ENCODE data around the gene STIM2. TPM values are rescaled to one million over a fixed set of nuclear protein-coding genes. Genes with fewer than 3 reads are reported as not detected.
"Not testable (repeated sequence)": the region's sequence is repeated elsewhere in the genome, so short reads cannot be mapped to it uniquely, and the experiment has no call there.

Gene STIM2
- total RNA-seq, 1 donor from 2014 or later = 21.9 TPM

DNA sequence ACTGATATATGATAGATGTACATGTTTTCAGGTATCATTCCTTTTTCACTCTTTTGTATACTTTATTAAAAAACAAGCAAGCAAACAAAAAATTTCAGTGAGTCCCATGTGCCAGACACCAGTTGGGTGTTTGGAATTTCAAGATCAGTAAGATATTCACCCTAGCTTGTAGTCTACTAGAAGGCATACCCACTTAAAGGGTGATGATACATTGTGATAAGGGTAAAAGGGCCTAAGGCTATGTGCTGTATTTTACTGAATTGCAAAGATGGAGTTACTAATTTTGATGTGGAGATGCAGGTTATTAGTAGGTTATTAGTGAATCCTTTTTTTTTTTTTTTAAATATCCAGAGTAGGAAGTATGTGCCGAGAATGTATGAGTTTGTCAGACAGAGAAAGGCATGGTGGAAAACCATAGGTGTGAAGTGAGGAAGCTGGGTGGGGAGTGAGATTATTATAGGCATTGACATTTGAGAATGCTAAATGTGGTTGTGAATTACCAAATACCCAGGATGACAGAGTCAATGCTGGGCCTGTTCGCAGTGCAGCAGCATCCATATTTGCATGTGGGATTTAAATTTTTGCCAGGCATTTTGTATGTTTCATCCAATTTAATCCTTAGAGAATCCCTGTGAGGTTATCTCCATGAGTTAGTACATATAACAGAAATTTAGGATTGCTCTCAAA is 10.1 kb downstream of the STIM2 start:
- no peak for DNase-seq

DNA sequence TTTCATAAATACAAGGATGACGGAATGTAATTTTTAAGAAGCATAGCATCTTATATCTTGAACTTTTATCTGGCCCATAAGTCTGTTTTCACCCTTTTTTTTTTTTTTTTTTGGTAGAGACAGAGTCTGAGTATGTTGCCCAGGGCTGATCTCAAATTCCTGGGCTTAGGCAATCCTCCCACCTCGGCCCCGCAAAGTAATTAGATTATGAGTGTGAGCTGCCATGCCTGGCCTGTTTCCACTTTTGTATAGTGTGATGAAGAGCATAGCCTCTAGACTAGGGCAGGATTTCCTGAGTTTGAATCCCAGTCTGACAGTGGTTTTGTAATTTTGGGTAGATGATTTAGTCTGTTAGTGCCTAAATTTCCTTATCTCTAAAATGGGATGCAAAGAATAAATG is 11.0 kb downstream of the STIM2 start:
- DNase-seq = no peak

DNA sequence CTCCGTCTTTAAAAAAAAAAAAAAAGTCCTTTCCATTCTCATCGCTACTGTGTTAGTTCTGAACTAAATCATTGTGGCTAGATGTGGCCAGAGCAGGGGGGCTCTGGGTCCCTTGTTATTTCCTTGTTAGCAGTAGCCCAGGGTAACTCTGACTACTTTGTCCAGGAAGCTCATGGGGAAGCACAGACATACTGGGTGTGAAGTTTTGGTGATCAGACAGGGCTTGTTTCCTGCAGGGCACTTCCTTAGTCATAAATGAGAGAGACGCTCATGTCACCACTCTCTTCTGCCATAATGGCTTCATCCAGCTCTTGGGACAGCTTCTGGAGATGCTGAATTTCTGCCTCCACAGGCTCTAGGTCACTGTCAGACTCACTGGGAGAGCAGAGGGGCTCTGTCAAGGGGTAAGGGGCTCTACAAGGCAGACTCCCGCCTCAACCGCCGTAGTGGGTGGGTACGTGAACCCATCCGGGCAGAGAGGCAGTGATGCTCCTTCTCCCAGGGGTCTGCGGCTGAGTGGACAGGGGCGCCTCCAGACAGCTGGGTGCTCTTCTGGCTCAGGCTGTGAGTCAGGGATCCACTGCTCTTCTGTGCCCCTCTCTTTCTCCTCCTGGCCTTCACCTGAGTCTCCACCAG is 12.9 kb downstream of the STIM2 start:
- no peak for DNase-seq

DNA sequence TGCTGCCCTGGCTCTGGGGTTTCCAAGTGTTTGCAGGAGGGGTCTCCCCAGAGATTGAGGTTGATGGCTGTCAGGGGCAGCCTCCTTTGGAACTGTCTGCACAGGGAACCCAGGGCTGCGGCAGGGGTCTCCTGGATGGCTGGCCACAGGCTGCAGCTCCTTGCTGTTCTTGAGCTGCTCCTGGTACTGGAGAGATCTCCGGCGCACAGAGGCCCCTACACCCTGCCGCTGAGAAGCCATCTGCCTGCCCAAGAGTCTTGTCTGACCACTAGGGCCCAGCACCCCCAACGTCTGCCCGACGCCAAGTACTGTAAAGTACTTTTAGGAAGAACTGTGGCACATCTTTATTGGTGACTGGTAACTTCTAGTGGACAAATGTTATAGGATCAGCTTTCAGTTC is 13.5 kb downstream of the STIM2 start:
- no peak for DNase-seq

DNA sequence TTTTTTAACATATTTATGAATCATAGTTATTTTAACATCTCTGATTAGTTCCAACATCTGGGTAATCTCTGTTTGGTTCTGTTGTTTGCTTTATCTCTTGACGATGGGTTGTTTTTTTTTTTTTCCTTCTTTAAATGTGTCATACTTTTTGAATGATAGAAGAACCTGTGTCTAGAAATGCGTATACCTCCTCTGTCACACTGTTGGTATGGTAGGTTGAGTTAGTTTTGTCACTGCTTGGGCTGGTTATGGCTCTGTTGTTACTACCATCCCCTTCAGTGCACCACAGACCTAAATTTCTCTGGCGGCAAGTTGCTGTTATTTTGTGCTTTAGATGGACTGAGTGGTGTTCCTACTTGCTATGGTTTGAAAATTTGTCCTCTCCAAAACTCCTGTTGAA is 16.8 kb downstream of the STIM2 start:
- DNase-seq = no peak

DNA sequence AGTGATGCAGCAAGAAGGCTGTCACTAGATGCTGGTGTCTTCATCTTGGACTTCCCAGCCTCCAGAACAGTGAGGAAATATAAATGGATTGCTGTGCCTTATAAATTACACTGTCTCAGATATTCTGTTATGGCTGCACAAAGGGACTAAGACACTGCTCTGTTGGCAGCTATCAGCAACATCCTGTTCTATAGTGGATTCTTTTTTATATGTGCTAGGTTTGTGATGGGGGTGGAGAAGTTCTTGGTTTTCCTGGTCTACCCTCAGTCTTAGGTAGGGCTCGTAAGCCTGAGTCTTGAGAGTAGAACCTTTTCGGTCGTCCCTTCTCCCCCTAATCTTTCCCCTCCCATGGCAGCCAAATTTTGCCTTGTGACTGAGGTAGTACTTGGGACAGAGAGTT is 17.3 kb downstream of the STIM2 start:
- DNase-seq = no peak

DNA sequence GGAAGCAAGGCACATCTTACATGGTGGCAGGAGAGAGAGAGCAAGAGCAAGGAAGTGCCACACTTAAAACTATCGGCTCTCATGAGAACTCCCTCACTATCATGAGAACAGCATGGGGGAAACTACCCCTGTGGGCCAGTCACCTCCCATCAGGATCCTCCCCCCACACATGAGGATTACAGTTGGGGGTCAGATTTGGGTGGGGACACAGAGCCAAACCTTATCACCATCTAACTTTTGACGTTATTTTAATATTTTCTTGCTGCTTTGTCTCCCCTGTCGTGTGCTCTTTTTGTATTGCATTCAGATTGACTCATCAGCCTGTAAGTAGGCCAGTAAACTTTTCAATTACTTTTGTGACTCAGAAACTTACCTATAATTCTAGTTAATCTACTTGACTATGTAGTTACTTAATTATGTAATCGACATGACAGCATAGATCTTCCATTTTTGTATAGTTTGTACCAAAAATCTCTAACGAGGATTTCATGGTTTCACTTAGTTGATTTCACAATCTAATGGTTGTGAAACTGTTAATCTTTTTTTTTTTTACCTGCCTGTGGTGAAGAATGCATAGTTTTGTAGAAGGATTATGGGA is 18.3 kb downstream of the STIM2 start:
- DNase-seq = no peak

DNA sequence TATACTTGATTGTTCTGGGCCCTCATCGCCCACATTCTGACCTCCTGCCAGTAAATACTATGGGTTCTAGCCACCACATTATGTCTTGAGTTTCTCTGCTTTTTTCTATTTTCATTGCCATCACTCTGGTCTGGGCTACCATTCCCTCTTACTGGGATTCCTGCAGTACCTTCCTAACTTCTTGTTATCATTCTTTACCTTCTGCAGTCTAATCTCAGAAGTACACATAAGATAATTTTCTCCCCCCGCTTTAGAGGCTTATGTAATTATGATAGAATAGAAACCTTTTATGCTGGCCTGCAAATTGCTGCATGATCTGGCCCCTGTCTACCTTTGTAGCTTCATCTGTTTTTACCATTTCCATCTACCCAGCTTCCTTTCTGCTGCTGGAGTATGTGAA is 19.2 kb downstream of the STIM2 start:
- no peak for DNase-seq

DNA sequence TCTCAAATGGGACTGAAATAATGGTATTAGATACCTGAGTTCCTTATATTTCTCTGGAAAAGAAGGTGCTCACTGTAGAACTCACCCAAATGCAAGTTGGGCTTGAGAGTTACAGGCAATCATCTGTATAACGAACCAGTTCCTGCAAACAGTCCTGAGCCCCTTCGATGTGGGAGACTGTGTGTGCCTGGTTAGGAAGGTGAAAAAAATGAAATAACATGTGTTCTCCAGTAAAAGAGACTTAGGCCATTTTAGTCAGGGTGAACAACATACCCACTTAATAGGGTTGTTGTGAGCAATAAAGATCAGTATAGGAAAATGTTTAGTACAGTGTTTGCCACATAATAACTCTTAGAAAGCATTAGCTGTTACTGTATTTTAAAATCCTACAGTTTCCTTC is 23.4 kb downstream of the STIM2 start:
- DNase-seq = no peak

DNA sequence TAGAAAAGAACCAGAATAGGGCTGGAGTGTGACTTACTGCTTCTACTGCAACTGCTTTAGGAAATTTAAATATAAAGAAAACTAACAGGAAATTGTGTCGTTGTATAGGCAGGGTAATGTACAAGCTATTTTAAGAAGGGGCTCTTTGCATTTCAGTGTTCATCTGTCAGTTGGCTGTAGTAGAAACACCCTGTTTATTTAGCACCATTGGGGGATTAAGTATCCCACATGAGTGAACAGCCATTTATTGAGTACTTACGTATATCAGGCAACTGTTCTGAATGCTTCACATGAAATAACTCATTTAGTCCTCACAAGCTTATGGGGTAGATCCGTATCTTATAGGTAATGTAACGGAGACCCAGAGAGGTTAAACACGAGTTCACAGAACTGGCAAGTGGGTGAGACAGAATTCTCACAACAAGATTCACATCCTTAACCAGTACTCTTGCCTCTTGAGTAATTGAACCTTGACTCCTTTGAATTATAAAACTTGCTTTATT is 23.9 kb downstream of the STIM2 start:
- peak; percentile 4 for DNase-seq

DNA sequence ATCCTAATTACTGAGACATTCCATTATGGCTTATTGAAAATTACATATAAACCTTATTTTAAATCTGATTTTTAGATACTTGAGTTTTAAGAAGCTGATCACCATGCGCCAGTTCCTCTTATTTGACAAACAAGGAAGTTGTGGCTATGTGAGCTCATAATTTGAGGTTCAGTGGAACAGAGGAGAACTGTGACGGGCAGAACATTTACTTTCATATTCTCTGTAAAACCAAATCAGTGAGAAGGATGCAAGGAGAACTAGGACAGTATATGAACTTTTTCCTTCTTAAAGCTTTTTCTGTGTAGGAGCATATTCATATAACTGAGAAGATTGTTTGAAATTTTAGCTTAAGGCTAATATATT is 25.3 kb downstream of the STIM2 start:
- DNase-seq = peak; percentile 4

DNA sequence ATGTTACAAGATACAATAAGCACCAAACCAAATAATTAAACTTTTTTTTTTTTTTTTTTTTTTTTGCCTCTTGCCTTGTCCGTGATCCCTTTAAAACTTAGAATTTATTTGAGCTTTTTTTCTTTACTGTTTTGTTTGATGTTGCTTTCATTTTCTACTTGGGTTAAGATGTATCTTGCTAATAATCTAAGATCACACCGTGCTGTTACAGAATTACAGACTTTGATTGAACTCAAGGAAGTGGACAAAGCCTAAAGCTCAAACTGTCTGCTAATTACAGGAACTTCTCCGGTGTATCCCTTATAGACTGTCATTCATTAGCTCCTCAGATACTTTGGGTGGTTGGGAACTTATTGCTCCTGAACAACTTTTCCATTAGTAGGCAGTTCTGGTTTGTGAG is 26.5 kb downstream of the STIM2 start:
- no peak for DNase-seq

DNA sequence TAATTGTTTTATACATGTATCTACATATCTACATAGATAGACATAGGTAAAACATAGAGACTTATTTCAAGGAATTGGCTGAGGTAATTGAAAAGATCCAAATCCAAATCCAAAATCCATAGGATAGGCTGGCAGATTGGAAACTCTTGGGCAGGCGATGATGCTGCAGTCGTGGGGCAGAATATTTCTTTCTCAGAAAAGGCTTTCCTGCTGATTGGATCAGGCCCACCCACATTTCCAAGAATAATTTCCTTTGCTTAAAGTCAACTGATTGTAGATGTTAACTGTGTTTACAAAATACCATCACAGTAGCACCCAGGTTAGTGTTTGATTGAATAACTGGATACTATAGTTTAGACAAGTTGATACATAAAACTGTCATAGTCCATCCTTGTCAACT is 27.2 kb downstream of the STIM2 start:
- DNase-seq = no peak

DNA sequence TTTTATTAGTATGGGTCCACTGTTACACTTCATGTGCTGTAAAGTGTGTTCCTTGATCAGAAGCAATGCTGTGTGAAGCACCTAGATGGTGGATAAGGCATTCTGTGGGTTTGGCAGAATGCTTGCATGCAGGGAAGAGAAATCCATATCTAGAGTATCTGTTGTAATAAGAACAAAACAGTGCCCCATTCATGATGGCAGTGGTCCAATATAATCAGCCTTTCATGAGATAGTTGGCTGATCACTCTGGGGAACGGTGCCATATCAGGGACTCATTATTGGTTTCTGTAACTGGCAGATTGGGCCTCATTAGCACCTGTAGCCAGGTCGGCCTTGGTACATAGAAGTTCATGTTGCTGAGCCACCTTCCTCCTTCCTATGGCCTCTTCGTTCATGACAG is 28.7 kb downstream of the STIM2 start:
- DNase-seq = no peak

DNA sequence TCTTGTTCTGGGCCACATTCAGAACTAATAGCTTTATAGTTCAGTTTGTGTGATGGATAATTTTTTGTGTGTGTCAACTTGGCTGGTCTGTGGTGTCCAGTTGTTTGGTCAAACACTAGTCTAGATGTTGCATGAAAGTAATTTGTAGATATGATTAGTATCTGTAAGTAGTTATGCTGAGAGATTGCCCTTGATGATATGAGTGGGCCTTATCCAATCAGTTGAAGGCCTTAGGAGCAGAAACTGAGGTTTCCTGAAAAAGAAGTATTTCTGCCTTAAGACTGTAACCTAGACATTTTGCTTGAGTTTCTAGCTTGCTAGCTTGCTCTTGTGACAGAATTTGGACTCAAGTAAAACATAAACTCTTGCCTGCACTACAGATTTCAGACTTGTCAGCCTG is 30.4 kb downstream of the STIM2 start:
- DNase-seq = no peak

DNA sequence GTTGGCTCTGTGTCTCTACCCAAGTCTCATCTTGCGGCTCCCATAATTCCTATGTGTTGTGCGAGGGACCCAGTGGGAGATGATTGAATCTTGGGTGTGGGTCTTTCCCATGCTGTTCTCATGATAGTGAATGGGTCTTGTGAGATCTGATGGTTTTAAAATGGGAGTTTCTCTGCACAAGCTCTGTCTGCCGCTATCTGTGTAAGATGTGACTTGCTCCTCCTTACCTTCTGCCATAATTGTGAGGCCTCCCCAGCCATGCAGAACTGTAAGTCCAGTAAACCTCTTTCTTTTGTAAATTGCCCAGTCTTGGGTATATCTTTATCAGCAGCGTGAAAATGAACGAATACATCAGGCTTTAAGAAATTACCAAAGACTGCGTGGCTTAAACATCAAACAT is 31.2 kb downstream of the STIM2 start:
- no peak for DNase-seq

DNA sequence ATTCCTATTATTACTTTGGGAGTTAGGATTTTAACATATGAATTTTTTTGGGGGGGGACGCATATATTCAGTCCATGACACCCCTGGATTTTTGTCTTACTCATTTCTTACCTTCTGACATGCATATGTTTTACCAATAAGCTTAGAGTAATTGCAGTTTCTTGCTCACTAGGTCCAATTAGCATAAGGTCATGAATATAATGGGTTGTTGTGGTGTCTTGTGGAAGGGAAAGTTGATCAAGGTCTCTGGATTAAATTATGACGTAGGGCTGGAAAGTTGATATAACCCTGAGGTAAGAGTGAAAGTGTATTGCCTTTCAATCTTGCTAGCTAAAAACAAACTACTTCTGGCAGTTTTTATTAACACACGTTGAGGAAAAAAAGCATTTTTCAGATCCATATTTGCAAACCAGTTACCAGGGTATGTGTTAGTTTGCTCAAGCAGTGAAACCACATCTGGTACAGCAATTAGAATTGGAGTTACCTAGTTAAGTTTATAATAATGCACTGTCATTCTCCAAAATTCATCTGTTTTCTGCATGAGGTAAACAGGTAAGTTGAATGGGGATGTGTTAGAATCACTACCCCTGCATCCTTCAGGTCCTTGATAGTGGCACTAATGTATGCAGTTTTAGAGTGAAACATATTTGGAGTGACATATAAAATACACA is 32.0 kb downstream of the STIM2 start:
- no peak for DNase-seq

DNA sequence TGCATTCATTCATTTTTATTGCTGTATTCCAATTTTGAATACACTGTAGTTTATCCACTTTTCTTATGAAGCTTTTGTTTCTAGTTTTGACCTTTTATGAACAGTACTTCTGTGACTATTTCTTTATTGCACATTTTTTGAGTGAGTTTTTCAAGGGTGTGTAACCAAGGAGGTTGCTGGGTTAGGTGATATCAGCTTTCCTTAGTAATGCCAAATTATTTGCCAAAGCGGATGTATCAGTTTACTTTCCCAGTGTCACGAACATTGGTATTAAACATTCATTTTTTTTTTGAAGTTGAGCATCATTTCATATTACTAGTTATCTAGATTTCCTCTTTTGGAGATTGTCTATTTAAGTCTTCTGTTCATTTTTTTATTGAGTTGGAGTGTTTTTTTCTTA is 32.9 kb downstream of the STIM2 start:
- no peak for DNase-seq

DNA sequence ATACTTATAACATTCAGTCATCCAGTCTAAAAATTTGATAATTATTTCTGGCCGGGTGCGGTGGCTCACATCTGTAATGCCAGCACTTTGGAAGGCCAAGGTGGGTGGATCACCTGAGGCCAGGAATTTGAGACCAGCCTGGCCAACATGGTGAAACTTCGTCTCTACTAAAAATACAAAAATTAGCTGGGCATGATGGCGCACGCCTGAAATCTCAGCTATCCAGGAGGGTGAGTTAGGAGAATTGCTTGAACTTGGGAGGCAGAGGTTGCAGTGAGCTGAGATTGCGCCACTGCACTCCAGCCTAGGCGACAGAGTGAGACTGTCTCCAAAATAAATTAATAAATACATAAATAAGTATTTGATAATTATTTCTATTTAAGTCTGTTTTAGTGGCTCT is 34.2 kb downstream of the STIM2 start:
- not testable (repeated sequence) for DNase-seq

DNA sequence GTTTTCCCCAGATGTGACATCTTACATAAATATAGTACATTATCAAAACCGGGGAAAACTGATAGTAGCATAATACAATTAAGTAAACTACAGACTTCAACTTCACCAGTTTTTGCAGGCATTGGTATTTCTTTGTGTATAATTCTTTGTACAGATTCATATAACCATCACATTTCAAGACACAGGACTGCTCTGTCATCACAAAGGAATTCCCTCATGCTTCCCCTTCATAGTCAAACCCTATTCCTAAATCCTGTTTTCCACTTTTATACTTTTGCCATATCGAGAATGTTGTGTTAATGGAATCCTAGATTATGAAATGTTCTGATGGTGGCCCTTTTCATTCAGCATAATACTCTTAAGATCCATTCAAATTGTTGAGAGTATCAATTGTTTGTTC is 36.0 kb downstream of the STIM2 start:
- DNase-seq = no peak

DNA sequence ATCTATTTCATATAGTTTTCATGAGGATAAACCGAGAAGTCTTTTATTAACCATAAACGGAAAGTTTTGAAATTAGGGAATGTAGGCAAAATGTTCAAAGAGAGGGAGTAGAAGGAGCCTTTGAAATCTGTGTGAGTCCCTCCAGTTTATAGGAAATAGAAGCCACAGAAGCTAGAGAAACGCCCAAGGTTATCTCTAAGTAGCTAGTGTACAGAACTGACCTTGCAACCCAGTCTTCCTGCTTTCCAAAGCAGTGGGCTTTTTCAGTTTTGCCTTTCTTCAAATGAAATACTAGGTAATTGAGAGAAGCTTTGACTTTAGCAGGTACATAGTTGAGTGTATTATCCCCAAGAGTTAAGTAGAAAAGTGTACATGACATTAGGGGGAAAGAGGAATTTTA is 39.4 kb downstream of the STIM2 start:
- DNase-seq = no peak

DNA sequence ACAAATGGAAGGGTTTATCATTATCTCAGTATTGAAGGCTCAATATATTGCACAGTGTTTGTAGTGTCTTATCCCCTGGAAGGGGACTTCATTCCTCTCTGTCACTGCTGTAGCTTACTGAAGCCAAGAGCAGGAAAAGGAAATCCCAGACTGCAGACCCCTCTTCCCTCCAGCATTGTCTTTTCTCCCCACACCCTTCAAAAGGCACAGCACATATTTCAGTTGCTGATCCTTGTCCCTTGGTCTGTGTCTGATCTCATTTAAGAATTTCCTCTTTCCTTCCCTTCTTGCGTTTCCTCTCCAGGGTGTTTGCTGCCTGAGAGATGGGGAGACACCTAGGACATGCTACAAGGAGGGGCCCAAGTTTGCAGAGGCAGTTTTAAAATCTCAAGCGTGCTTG is 40.1 kb downstream of the STIM2 start:
- no peak for DNase-seq

DNA sequence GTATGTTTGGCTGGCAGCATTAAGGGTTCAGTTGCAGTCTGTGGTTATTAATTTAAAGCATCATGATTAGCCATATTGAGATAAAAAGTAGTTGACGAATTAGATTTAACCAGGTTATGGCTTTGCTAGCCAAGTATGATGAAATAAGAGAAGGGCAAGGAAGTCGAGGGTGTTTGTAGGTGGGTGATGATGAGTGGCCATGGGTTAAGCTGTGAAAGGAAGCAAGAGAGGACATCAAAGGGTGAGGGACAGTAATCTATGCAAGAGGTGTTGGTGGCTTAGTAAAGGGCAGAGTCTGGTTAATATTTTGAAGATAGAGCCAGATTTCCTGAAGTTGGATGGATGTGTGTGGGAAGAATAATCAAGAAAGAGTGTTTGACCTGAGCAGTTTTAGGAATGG is 44.5 kb downstream of the STIM2 start:
- DNase-seq = no peak

Data from skin of body (tissue), 2 donors.